ENCODE measurements around the gene MAPK6.

- TF ChIP-seq CTCF (optimal IDR thresholded peaks at IDR 0.05 in 1 of 3, IDR thresholded peaks at IDR 0.05 in 1 of 3, conservative IDR thresholded peaks at IDR 0.05 in 1 of 3; ENCODE audit: extremely low read depth in 1 of 3, insufficient read depth in 2 of 3, low read length in 3 of 3) (no peak), EZH2 (IDR thresholded peaks at IDR 0.05; ENCODE audit: low read length) (no peak)
Measured at GRCh38 chr15:52093539-52094510, 74.8 kb downstream of the MAPK6 start.
